Karpas-422 (cell line): ENCODE data around the gene FZD7. TPM values are rescaled to one million over a fixed set of nuclear protein-coding genes. Genes with fewer than 3 reads are reported as not detected.
A peak's percentile ranks its signal among the peaks of the same experiment; 100 is the strongest.

Experiments used
- DNase-seq: peaks from one replicate; pipeline ENCODE4 v3.0.0-alpha.2; 2015
- H2AFZ ChIP-seq: fragments of 200-600 bp; sonication (generic); 2 replicates; pipeline ENCODE4 v1.6.1; 2014; ENCODE audit warnings: antibody characterized with exemption, low read length, mixed read lengths
- H3K27ac ChIP-seq: fragments of 200-600 bp; sonication (generic); 2 replicates; pipeline ENCODE4 v1.5.1; 2014; ENCODE audit warnings: mild to moderate bottlenecking, low read length, moderate library complexity
- H3K27me3 ChIP-seq: fragments of 200-600 bp; sonication (generic); 2 replicates; pipeline ENCODE4 v1.6.1; 2014; ENCODE audit warnings: low read length, mixed read lengths
- H3K36me3 ChIP-seq: fragments of 200-600 bp; sonication (generic); 2 replicates; pipeline ENCODE4 v1.6.1; 2014; ENCODE audit warnings: low read length, mixed read lengths; ENCODE audit not compliant: insufficient read depth
- H3K4me1 ChIP-seq: fragments of 200-600 bp; sonication (generic); 2 replicates; pipeline ENCODE4 v1.6.1; 2014; ENCODE audit warnings: mild to moderate bottlenecking, low read length, mixed read lengths
- H3K4me2 ChIP-seq: fragments of 200-600 bp; sonication (generic); 2 replicates; pipeline ENCODE4 v1.6.1; 2014; ENCODE audit warnings: low read length, low read depth, mild to moderate bottlenecking; ENCODE audit not compliant: poor library complexity, severe bottlenecking
- H3K4me3 ChIP-seq: fragments of 200-600 bp; sonication (generic); 2 replicates; pipeline ENCODE4 v1.5.1; 2014; ENCODE audit warnings: mild to moderate bottlenecking, antibody characterized with exemption, low read length, mixed read lengths
- H3K79me2 ChIP-seq: fragments of 200-600 bp; sonication (generic); 2 replicates; pipeline ENCODE4 v1.6.1; 2014; ENCODE audit warnings: mild to moderate bottlenecking, low read length, mixed read lengths
- H3K9ac ChIP-seq: fragments of 200-600 bp; sonication (generic); 2 replicates; pipeline ENCODE4 v1.6.0; 2014; ENCODE audit warnings: low read length
- H3K9me2 ChIP-seq: fragments of 200-600 bp; sonication (generic), shearing (Covaris generic); replicated peaks from 2 replicates; pipeline ENCODE4 v1.6.0; 2014; ENCODE audit warnings: mild to moderate bottlenecking, low read length, moderate library complexity; ENCODE audit not compliant: insufficient read depth
- H3K9me3 ChIP-seq: fragments of 300-700, 200-600 bp; sonication (generic); 2 replicates; pipeline ENCODE4 v1.6.1; 2014; ENCODE audit warnings: low read length, mixed read lengths
- H4K20me1 ChIP-seq: fragments of 200-600 bp; sonication (generic); 2 replicates; pipeline ENCODE4 v1.6.1; 2014; ENCODE audit warnings: mild to moderate bottlenecking, antibody characterized with exemption, low read length, low read depth; ENCODE audit not compliant: insufficient read depth
- total RNA-seq: library from RNA; depleted of rRNA; stranded (reverse); fragments of >200 nt; shearing (Covaris generic); gene quantifications from 2 replicates; pipeline ENCODE4 v1.2.3, GENCODE V29; 2014; ENCODE audit warnings: low replicate concordance; rRNA removed

The FZD7 gene
- total RNA-seq = 9.2 and 10.2 TPM in 2 replicates

GRCh38 chr2:202033317-202034248 lies at the start of gene FZD7:
Gene FZD7 (plus strand): TSS chr2:202033855. CDS start chr2:202034648, 793 bp downstream.
- H3K36me3 ChIP-seq = no peaks in the 10 kb centered on the region
- DNase-seq = peak; percentile 95
- H3K27me3 ChIP-seq = no peaks in the 10 kb centered on the region
- H2AFZ ChIP-seq = peak within 1 kb of the TSS; percentile 92
- H3K9me2 ChIP-seq = no peaks in the 10 kb centered on the region
- no peaks in the 10 kb centered on the region for H3K9me3 ChIP-seq
- H3K4me3 ChIP-seq = peak within 1 kb of the TSS; percentile 83
- peaks cover 31% of the 10 kb centered on the region for H3K4me1 ChIP-seq
- peak within 1 kb of the TSS; percentile 90 for H3K9ac ChIP-seq
- no peaks in the 10 kb centered on the region for H3K79me2 ChIP-seq
- peak within 1 kb of the TSS; percentile 88 for H3K4me2 ChIP-seq
- H4K20me1 ChIP-seq = no peaks in the 10 kb centered on the region; the same call in 1 of the 2 replicates
- H3K27ac ChIP-seq = peak within 1 kb of the TSS; percentile 77

GRCh38 chr2:201984333-201984732 lies 49.3 kb upstream of the FZD7 start:
- Histone ChIP-seq H3K9me3 (no peaks in the 10 kb centered on the region), H3K36me3 (no peaks in the 10 kb centered on the region), H3K4me3 (no peak overlapping the region), H4K20me1 (no peaks in the 10 kb centered on the region), H3K79me2 (no peaks in the 10 kb centered on the region), H3K4me1 (peaks cover 17% of the 10 kb centered on the region), H3K27ac (no peak overlapping the region), H3K9ac (no peak overlapping the region), H3K4me2 (no peak overlapping the region), H3K9me2 (no peaks in the 10 kb centered on the region), H3K27me3 (no peaks in the 10 kb centered on the region), H2AFZ (no peak overlapping the region)
- no peak for DNase-seq

- Histone ChIP-seq H3K4me2 (no peak overlapping the region), H3K36me3 (no peaks in the 10 kb centered on the region), H3K4me1 (peaks cover 17% of the 10 kb centered on the region), H3K9ac (no peak overlapping the region), H4K20me1 (no peaks in the 10 kb centered on the region), H3K9me2 (no peaks in the 10 kb centered on the region), H2AFZ (no peak overlapping the region), H3K4me3 (no peak overlapping the region), H3K27ac (no peak overlapping the region), H3K79me2 (no peaks in the 10 kb centered on the region), H3K9me3 (no peaks in the 10 kb centered on the region), H3K27me3 (no peaks in the 10 kb centered on the region)
- DNase-seq = peak; percentile 75
Observed at GRCh38 chr2:201984800-201985525, 48.7 kb upstream of the FZD7 start.

GRCh38 chr2:201985728-201986462 lies 47.8 kb upstream of the FZD7 start:
- Histone ChIP-seq H3K27ac (no peak overlapping the region), H3K79me2 (no peaks in the 10 kb centered on the region), H3K4me2 (no peak overlapping the region), H2AFZ (no peak overlapping the region), H4K20me1 (no peaks in the 10 kb centered on the region), H3K9me3 (no peaks in the 10 kb centered on the region), H3K4me3 (no peak overlapping the region), H3K4me1 (peaks cover 8% of the 10 kb centered on the region), H3K9me2 (no peaks in the 10 kb centered on the region), H3K36me3 (no peaks in the 10 kb centered on the region), H3K27me3 (no peaks in the 10 kb centered on the region), H3K9ac (no peak overlapping the region)
- DNase-seq = no peak

- H3K9me2 ChIP-seq = no peaks in the 10 kb centered on the region
- no peak overlapping the region for H3K27ac ChIP-seq
- no peak overlapping the region for H2AFZ ChIP-seq
- peaks cover 8% of the 10 kb centered on the region for H3K4me1 ChIP-seq
- no peaks in the 10 kb centered on the region for H3K27me3 ChIP-seq
- no peak overlapping the region for H3K9ac ChIP-seq
- DNase-seq = no peak
- H3K4me3 ChIP-seq = no peak overlapping the region
- H3K9me3 ChIP-seq = no peaks in the 10 kb centered on the region
- H3K79me2 ChIP-seq = no peaks in the 10 kb centered on the region
- no peaks in the 10 kb centered on the region for H3K36me3 ChIP-seq
- H4K20me1 ChIP-seq = no peaks in the 10 kb centered on the region
- no peak overlapping the region for H3K4me2 ChIP-seq
Observed at GRCh38 chr2:201986463-201986735, 47.3 kb upstream of the FZD7 start.

- no peak overlapping the region for H3K27ac ChIP-seq
- no peak overlapping the region for H3K4me2 ChIP-seq
- H3K4me3 ChIP-seq = no peak overlapping the region
- H4K20me1 ChIP-seq = no peaks in the 10 kb centered on the region
- no peak overlapping the region for H2AFZ ChIP-seq
- H3K9me2 ChIP-seq = no peaks in the 10 kb centered on the region
- DNase-seq = no peak
- H3K4me1 ChIP-seq = peaks cover 8% of the 10 kb centered on the region
- H3K36me3 ChIP-seq = no peaks in the 10 kb centered on the region
- no peaks in the 10 kb centered on the region for H3K27me3 ChIP-seq
- no peaks in the 10 kb centered on the region for H3K9me3 ChIP-seq
- H3K79me2 ChIP-seq = no peaks in the 10 kb centered on the region
- H3K9ac ChIP-seq = no peak overlapping the region
Observed at GRCh38 chr2:201987426-201987825, 46.2 kb upstream of the FZD7 start.

- no peak for DNase-seq
- no peaks in the 10 kb centered on the region for H3K27me3 ChIP-seq
Observed at GRCh38 chr2:201990069-201990468, 43.6 kb upstream of the FZD7 start.

GRCh38 chr2:201992960-201993359 lies 40.7 kb upstream of the FZD7 start:
- H3K36me3 ChIP-seq = no peaks in the 10 kb centered on the region
- peaks cover 10% of the 10 kb centered on the region for H3K4me1 ChIP-seq
- H3K9me3 ChIP-seq = no peaks in the 10 kb centered on the region
- no peaks in the 10 kb centered on the region for H3K27me3 ChIP-seq
- no peak overlapping the region for H3K27ac ChIP-seq
- no peaks in the 10 kb centered on the region for H4K20me1 ChIP-seq
- peak overlapping the region; percentile 85; the same call in 1 of the 2 replicates for H2AFZ ChIP-seq
- H3K9me2 ChIP-seq = no peaks in the 10 kb centered on the region
- no peak for DNase-seq
- H3K9ac ChIP-seq = no peak overlapping the region
- H3K4me2 ChIP-seq = no peak overlapping the region
- H3K79me2 ChIP-seq = no peaks in the 10 kb centered on the region
- no peak overlapping the region for H3K4me3 ChIP-seq

More at GRCh38 chr2:201990069-201990468, 43.6 kb upstream of the FZD7 start:
- no peak overlapping the region for H3K9ac ChIP-seq
- no peaks in the 10 kb centered on the region for H4K20me1 ChIP-seq
- no peaks in the 10 kb centered on the region for H3K9me3 ChIP-seq
- H2AFZ ChIP-seq = no peak overlapping the region
- no peaks in the 10 kb centered on the region for H3K79me2 ChIP-seq
- H3K4me2 ChIP-seq = no peak overlapping the region
- no peaks in the 10 kb centered on the region for H3K9me2 ChIP-seq
- H3K4me1 ChIP-seq = peaks cover 11% of the 10 kb centered on the region
- no peaks in the 10 kb centered on the region for H3K36me3 ChIP-seq
- no peak overlapping the region for H3K27ac ChIP-seq
- H3K4me3 ChIP-seq = no peak overlapping the region
